IPS-20b (cell line): ENCODE data around the gene CDIPT.
A peak's percentile ranks its signal among the peaks of the same experiment; 100 is the strongest.
"Not testable (repeated sequence)": the region's sequence is repeated elsewhere in the genome, so short reads cannot be mapped to it uniquely, and the experiment has no call there.

Experiments used
- H3K27ac ChIP-seq: one replicate; pipeline ENCODE4 v1.5.1; 2013; ENCODE audit warnings: low read length
- H3K27me3 ChIP-seq: 2 replicates; pipeline ENCODE4 v1.6.1; 2013; ENCODE audit warnings: mild to moderate bottlenecking, low read length, inconsistent platforms; ENCODE audit not compliant: insufficient read depth
- H3K36me3 ChIP-seq: 2 replicates; pipeline ENCODE4 v1.6.1; 2013; ENCODE audit warnings: low read depth, mild to moderate bottlenecking, inconsistent platforms, low read length, moderate library complexity; ENCODE audit not compliant: insufficient read depth
- H3K4me1 ChIP-seq: 2 replicates; pipeline ENCODE4 v1.6.1; 2013; ENCODE audit warnings: mild to moderate bottlenecking, control low read depth, inconsistent platforms, low read length, moderate library complexity; ENCODE audit not compliant: insufficient read depth
- H3K4me3 ChIP-seq: 2 replicates; pipeline ENCODE4 v1.5.1; 2013; ENCODE audit warnings: mild to moderate bottlenecking, low read length, inconsistent platforms
- H3K9ac ChIP-seq: 2 replicates; pipeline ENCODE4 v1.6.1; 2013; ENCODE audit warnings: low read depth, mild to moderate bottlenecking, inconsistent platforms, low read length, moderate library complexity
- H3K9me3 ChIP-seq: 2 replicates; pipeline ENCODE4 v1.6.1; 2013; ENCODE audit warnings: mild to moderate bottlenecking, low read depth, low read length, inconsistent platforms; ENCODE audit not compliant: insufficient read depth

The CDIPT gene

GRCh38 chr16:29873319-29873718 lies 10.3 kb upstream of the CDIPT start:
- Histone ChIP-seq H3K9me3 (no peaks in the 10 kb centered on the region), H3K9ac (no peak overlapping the region), H3K4me3 (no peak overlapping the region), H3K36me3 (0 out of 2 replicates have a peak, but pooled peaks cover 5% of the 10 kb centered on the region), H3K4me1 (no peaks in the 10 kb centered on the region), H3K27ac (no peak overlapping the region), H3K27me3 (peaks cover 15% of the 10 kb centered on the region)

GRCh38 chr16:29871822-29872546 lies 9.0 kb upstream of the CDIPT start:
- Histone ChIP-seq H3K9me3 (no peaks in the 10 kb centered on the region), H3K9ac (no peak overlapping the region)

DNA sequence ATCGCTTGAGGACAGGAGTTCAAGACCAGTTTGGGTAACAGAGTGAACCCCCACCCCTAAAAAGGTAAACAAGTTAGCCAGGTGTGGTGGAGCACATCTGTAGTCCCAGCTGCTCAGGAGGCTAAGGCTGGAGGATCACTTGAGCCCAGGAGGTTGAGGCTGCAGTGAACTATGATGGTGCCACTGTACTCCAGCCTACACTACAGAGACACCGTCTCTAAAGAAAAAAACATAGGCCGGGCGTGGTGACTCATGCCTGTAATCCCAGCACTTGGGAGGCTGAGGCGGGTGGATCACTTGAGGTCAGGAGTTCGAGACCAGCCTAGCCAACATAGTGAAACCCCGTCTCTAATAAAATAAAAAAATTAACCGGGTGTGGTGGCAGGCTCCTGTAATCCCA lies 6.0 kb upstream of the CDIPT start:
- not testable (repeated sequence) for H3K9ac ChIP-seq, H3K4me3 ChIP-seq, H3K9me3 ChIP-seq, H3K27me3 ChIP-seq, H3K27ac ChIP-seq, H3K4me1 ChIP-seq, H3K36me3 ChIP-seq

More at GRCh38 chr16:29871822-29872546, 9.0 kb upstream of the CDIPT start:
- Histone ChIP-seq H3K27me3 (peaks cover 13% of the 10 kb centered on the region), H3K4me3 (no peak overlapping the region), H3K27ac (no peak overlapping the region), H3K4me1 (no peaks in the 10 kb centered on the region), H3K36me3 (0 out of 2 replicates have a peak, but pooled peaks cover 5% of the 10 kb centered on the region)

DNA sequence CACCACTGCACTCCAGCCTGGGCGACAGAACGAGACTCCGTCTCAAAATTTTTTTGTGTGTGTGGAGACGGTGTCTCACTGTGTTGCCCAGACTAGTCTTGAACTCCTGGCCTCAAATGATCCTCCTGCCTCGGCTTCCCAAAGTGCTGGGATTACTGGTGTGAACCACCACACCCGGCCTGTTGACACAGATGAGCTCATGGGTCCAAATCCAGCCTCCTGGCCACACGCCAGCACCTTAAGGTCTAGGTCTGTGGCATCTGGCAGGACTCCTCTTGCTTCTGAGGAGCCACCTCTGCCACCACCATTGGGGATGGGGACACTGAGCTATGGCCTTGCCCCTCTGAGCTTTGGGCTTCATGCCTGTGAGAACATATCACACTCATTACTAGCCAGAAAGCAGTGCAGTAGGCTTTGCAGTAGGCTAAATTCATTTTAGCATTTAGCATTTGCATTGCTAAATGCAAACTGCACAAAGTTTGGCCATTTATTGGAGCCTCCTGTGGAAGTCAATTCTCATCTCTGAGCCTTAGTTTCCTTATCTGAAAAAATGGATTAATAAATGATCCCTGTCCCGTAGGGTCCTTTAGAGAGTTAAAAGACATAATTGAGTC lies 5.5 kb upstream of the CDIPT start:
- Histone ChIP-seq H3K36me3 (0 out of 2 replicates have a peak, but pooled peaks cover 5% of the 10 kb centered on the region), H3K4me1 (no peaks in the 10 kb centered on the region), H3K4me3 (no peak overlapping the region), H3K27ac (no peak overlapping the region), H3K27me3 (no peaks in the 10 kb centered on the region), H3K9ac (no peak overlapping the region), H3K9me3 (no peaks in the 10 kb centered on the region)

- Histone ChIP-seq H3K36me3 (peaks cover 16% of the 10 kb centered on the region), H3K27ac (no peak overlapping the region), H3K9me3 (no peaks in the 10 kb centered on the region), H3K4me3 (no peak overlapping the region), H3K9ac (no peak overlapping the region), H3K4me1 (no peaks in the 10 kb centered on the region), H3K27me3 (no peaks in the 10 kb centered on the region)
Measured at GRCh38 chr16:29864205-29864604, 1.2 kb upstream of the CDIPT start.

GRCh38 chr16:29863669-29863984 lies 601 bp upstream of the CDIPT start:
- Histone ChIP-seq H3K4me3 (peak overlapping the region; percentile 54; the same call in 1 of the 2 replicates), H3K9me3 (no peaks in the 10 kb centered on the region), H3K9ac (peak overlapping the region; percentile 93; the same call in 1 of the 2 replicates), H3K36me3 (peaks cover 22% of the 10 kb centered on the region), H3K4me1 (no peaks in the 10 kb centered on the region), H3K27me3 (no peaks in the 10 kb centered on the region), H3K27ac (no peak overlapping the region)

DNA sequence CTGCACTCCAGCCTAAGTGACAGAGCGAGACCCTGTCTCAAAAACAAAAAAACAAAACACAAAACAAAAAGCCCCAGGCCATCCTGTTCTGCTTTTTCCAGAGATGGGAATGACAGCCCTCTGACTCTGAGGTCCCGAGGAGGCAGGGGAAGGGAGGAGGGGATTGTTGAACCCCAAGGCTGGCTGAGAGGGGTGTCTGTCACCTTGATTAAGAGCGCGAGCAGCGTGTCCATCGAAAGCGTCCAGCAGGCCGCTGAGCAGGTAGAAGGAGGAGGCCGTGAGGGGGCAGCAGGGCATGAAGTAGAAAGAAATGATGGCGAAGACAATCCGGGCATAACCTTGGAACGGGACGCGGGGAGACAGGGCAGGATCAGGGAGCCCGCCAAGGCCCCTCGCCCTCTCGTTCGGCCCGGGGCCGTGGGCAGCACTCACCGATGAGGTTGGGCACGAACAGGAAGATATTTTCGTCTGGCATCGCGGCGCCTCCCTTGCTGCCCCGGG lies 593 bp downstream of the CDIPT start:
- H3K27ac ChIP-seq: no peak overlapping the region
- H3K36me3 ChIP-seq: peaks cover 27% of the 10 kb centered on the region
- peak overlapping the region; percentile 89 for H3K4me3 ChIP-seq
- no peaks in the 10 kb centered on the region for H3K4me1 ChIP-seq
- no peaks in the 10 kb centered on the region for H3K9me3 ChIP-seq
- no peaks in the 10 kb centered on the region for H3K27me3 ChIP-seq
- H3K9ac ChIP-seq: peak overlapping the region; percentile 93; the same call in 1 of the 2 replicates

- Histone ChIP-seq H3K27me3 (no peaks in the 10 kb centered on the region), H3K4me1 (no peaks in the 10 kb centered on the region), H3K9me3 (no peaks in the 10 kb centered on the region), H3K4me3 (no peak overlapping the region), H3K36me3 (peaks cover 27% of the 10 kb centered on the region), H3K27ac (no peak overlapping the region), H3K9ac (no peak overlapping the region)
Measured at GRCh38 chr16:29860218-29860617, 2.8 kb downstream of the CDIPT start.

GRCh38 chr16:29858974-29859373 lies 4.1 kb downstream of the CDIPT start:
- Histone ChIP-seq H3K9me3 (no peaks in the 10 kb centered on the region), H3K36me3 (peaks cover 27% of the 10 kb centered on the region), H3K27ac (no peak overlapping the region), H3K4me1 (no peaks in the 10 kb centered on the region), H3K27me3 (no peaks in the 10 kb centered on the region), H3K4me3 (no peak overlapping the region), H3K9ac (no peak overlapping the region)

DNA sequence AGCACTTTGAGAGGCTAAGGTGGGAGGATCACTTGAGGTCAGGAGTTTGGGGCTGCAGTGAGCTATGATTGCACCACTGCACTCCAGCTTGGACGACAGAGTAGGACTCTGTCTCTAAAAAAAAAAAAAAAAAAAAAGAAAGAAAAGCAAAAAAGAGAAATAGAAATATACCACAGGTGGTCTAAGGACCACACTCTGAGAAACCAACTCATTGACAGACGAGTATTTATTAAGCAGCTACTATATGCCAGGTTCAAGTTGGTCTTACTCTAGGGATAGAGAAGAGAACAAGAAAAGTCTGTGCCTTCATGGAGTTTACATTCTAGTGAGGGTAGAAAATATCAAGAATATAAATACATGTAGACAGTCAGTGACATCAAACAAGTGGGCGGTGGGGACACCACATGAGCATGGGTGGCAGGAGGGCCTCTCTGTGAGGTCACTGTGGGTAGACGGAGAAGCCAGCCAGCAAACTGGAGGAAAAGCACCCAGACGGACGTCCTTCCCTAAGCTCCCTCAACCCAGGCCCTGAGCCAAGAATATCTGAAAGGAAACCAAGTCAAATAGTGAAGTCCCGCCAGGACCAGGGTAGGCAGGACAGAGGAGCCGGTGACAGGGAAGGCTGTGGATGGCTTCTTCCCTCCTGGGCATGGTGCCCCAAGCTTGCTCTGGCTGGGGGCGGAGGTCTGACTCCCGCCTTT lies 4.7 kb downstream of the CDIPT start:
- H3K9me3 ChIP-seq: no peaks in the 10 kb centered on the region
- H3K27ac ChIP-seq: no peak overlapping the region
- H3K27me3 ChIP-seq: no peaks in the 10 kb centered on the region
- no peaks in the 10 kb centered on the region for H3K4me1 ChIP-seq
- H3K9ac ChIP-seq: no peak overlapping the region
- H3K4me3 ChIP-seq: no peak overlapping the region
- H3K36me3 ChIP-seq: peaks cover 27% of the 10 kb centered on the region

GRCh38 chr16:29857133-29857760 lies 5.8 kb downstream of the CDIPT start:
- H3K4me1 ChIP-seq: no peaks in the 10 kb centered on the region
- H3K27ac ChIP-seq: no peak overlapping the region
- peaks cover 27% of the 10 kb centered on the region for H3K36me3 ChIP-seq
- no peaks in the 10 kb centered on the region for H3K9me3 ChIP-seq
- no peak overlapping the region for H3K4me3 ChIP-seq
- no peaks in the 10 kb centered on the region for H3K27me3 ChIP-seq
- H3K9ac ChIP-seq: no peak overlapping the region
